Activated CD8-positive, alpha-beta memory T cell treated with anti-CD3 and anti-CD28 coated beads for 4 hours (primary cell): Measurements from ENCODE around the gene AGAP3.
A peak's percentile ranks its signal among the peaks of the same experiment; 100 is the strongest.
"Not testable (repeated sequence)": the region's sequence is repeated elsewhere in the genome, so short reads cannot be mapped to it uniquely, and the experiment has no call there.

ENCODE experiments used
- DNase-seq, 2 donors: peaks; one replicate each; pipeline ENCODE4 v3.0.0-alpha.2; 2020; ENCODE audit warnings: low read depth in 2 of 2

Gene AGAP3

DNA sequence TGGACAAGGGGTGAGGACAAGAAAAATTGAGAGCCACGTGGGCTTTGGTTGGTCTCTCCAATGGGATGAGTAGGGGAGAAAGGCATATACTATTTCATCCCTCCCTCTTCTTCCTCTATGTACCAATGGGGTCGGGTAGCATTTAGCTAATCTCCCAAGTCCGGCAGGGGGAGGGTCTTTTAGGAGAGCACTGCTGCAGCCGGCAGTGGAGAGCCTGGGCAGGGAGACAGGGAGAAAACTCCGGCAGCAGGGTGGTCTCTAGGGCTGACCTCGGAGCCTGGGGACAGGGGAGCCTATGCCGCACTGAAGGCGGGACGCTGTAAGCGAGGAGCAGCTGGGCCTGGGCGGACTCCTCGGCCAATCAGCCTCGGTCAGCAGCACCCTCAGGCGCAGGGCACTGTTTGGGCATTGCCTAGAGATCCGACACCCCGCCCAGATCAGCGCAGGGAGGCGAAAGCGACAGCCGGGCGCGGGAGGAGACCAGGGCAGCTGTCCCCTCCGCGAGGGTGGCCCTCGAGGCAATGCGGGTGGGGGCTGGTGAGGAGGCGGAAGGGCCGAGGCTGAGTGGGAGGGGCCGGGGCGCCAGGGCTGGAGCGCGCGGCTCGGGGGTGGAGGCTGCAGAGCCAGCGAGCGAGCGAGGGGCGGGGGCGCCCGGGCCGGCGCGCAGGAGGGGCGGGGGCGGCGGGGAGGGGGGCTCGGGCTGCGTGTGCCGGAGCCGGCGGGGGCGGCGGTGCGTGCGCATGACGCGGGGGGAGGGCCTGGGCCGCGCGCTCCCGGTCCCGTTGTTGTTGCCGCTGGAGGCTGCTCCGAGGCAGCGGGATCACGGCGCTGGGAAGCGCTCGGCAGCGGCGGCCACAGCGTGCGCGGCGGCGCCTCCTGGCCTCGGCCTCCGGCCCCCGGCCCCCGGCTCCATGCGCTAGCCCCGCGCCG lies at the start of gene AGAP3:
AGAP3 (plus strand) TSS at position 785 of the 930 bp plus-strand sequence. CDS start 267 bp downstream, outside the sequence.
- DNase-seq: peak in 1 of 2 donors; percentile 20

DNA sequence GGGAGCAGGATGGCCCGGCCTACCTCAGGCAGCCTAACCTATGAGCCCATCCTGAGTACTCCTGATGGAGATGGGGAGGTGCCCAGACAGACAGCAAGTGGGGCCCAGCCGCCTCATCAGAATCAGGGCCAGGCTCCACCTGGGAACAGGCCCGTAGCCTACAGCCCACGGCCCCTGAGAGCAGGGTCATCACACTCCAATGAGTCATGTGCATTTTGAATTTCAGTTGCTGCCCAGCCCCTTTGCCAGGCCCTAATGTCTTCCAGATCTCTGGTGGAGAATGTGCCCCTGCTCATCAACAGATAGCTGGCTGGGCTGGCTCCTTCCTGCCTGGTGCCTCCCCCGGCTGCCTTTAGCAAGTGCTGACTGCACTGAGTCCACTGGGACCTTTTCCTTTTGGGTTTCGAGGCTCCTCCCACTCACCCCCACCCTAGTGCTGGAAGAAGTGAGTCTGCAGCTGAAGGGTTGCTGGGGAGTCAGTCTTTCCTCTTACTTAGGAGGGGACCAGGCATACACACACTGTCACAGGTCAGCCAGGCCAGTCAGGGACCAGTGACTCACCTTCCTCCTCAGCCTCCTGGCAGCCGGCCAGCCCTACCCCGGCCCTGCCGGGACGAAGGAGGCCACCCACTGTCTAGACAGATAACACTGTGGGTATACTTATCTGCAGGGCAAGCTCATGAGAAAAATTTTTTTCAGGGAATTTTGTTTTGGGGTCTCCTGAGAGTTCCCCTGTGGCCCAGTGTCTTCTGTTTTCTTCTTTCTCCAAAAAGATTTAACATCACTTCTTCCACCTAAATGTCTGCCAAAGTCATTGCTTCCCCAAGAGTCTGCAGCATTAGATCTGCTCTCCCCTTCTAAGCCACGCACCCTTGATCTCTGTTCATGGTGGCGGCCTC lies 47.1 kb upstream of the AGAP3 start:
- peak; percentile 53 to 64 for DNase-seq

DNA sequence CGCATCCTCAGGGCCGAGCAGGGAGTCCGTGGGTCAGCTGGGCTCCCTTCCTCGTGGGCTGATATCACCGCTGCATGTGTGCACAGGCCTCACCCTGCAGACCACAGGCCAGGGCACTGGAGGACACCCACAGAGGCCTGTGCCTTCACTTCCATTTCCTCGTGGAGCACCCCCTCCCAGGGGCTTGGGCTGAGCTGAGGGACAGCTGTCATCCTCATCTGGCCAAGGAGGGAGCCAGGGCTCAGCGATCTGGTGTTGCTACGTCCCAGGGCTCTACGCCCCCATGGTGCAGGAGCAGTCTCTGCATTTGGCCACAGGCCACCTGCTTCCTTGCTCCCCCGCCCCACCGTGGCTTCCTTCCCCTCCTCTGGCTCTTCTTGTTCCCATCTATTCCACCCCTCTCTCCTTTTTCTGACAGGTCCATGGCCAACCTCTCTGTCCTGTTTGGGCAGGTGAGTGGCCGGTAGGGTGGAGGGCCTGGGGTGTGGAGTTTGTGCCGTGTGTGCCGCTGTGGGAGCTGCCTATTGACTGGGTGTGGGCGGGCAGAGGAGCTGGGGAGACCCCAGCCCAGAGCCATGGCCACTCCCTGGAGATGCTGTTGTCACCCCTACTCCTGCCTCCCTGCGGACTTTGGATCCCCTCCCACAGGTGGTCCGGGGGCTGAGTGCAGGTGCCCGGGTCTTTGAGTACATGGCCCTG lies 46.3 kb upstream of the AGAP3 start:
- no peak for DNase-seq

DNA sequence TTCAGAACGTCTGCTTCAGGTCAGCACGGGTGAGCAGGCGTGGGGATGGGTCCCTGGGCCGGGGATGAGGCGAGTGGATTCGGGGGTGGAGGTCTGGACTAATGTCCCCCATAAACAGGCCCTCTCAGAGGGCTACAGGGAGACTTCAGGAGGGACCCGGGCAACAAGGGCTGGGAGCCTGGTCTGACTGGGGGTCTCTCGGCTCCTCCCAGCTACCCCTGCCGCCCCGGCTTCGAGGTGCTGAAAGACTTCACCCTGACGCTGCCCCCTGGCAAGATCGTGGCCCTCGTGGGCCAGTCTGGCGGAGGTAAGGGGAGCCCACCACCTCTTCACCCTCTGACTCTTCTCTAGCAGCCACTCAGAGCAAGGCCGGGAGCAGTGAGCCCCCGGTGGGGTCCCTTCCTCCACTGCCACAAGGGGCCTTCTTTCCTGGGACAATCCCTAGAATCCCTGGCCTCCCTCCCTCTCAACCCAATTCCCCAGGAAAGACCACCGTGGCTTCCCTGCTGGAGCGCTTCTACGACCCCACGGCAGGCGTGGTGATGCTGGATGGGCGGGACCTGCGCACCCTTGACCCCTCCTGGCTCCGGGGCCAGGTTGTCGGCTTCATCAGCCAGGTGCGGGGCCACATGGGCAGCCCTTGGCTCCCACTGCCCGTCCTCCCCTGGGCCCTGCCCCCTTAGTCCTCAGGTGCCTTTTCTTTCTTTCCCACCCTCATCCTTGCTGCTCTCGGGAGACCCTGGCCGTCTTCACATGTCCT lies 45.5 kb upstream of the AGAP3 start:
- no peak for DNase-seq

DNA sequence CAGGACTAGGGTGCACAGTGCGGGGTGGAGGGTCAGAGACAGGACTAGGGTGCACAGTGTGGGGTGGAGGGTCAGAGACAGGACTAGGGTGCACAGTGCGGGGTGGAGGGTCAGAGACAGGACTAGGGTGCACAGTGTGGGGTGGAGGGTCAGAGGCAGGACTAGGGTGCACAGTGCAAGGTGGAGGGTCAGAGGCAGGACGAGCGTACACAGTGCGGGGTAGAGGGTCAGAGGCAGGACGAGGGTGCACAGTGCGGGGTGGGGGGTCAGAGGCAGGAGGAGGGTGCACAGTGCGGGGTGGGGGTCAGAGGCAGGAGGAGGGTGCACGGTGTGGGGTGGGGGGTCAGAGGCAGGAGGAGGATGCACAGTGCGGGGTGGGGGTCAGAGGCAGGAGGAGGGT lies 42.8 kb upstream of the AGAP3 start:
- not testable (repeated sequence) for DNase-seq

DNA sequence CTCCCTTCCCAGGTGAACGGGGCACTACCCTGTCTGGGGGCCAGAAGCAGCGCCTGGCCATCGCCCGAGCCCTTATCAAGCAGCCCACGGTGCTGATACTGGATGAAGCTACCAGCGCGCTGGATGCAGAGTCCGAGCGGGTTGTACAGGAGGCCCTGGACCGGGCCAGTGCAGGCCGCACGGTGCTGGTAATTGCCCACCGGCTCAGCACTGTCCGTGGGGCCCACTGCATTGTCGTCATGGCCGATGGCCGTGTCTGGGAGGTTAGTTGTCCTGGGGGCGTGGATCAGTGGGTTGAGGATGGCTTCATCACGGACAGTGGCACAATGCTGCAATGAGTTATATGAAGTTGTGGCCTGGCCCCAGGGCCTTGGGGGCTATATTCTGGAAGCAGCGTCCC lies 42.3 kb upstream of the AGAP3 start:
- DNase-seq: no peak

DNA sequence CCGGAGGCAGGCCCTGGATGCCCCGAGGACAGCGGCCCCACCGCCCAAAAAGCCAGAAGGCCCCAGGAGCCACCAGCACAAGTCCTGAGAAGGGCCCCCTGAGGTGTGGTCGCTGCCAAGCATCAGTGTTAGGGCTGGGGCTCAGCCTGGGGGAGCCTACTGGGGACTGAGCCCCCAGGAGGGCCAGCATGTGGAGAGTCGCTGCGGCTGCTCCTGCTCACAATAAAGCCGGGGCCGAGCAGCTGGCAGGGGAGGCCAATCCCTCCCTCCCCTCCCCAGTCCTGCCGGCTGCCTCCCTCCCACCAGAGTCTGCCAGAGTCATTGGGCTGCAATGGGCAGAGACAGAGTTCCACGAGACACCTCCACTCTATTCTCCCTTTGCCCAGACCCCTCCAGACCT lies 41.0 kb upstream of the AGAP3 start:
- DNase-seq: no peak

DNA sequence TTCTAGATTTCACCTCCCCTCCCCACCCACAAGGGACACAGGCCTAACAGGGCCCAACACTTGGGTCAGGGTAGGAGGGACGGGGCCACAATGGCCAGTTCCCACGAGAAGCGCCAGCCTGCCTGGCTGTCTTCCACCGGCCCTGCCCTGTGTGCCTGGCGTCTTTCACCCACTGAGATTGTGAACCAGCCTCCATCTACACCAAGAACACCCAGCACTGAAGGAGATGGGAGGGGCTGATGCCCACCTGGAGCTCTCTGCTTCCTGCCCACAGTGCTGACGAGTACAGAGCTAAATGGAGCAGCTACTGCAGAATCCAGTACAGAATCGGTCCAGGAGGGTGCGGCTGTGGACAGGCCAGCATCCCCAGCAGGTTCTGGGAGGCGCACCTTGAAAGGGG lies 40.3 kb upstream of the AGAP3 start:
- no peak for DNase-seq

DNA sequence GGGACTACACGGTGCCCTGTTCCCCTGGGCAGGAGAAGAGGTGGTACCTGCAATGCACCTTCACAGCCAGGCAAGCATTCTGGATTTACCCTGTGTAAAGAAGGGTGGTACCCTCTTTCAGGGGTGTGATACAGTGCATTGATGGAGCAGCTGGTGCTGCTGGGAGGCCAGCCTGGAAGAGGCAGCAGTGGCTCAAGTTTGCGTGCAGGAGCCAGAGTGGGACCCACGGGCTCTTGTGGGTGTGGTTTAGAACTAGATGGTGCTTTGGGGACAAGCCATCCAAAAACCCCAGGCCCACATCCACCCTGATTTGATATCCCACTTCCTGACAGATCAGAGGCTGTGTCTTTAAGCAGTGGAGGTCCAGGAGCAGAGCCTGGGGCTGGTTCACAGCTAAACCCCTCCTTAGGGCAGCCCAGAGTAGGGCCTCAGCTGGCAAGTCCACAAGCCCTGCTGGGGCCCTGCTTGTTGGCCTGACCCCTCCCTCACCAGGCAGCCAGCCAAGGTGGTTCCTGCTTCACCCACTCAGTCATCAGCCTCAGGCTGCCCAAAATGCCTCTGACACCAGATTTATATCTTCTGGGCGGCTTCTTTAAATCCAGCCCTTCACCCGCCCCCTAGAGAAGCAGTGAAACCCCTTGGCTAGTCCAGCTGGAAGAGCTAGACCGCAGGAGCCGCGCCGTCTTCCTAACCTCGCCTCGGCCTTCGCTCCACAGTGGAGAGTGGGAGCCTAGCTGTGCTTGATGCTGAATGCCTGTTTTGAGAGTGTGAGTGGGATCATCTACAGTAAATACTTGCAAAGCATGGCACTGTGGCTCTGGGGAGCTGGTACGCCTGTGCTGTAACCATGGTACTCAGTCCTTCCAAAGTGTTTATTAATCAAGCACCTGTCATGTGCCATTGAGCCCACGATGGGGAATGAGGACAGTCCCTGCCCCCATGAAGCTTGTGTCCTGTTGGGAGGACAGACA lies 39.4 kb upstream of the AGAP3 start:
- no peak for DNase-seq

DNA sequence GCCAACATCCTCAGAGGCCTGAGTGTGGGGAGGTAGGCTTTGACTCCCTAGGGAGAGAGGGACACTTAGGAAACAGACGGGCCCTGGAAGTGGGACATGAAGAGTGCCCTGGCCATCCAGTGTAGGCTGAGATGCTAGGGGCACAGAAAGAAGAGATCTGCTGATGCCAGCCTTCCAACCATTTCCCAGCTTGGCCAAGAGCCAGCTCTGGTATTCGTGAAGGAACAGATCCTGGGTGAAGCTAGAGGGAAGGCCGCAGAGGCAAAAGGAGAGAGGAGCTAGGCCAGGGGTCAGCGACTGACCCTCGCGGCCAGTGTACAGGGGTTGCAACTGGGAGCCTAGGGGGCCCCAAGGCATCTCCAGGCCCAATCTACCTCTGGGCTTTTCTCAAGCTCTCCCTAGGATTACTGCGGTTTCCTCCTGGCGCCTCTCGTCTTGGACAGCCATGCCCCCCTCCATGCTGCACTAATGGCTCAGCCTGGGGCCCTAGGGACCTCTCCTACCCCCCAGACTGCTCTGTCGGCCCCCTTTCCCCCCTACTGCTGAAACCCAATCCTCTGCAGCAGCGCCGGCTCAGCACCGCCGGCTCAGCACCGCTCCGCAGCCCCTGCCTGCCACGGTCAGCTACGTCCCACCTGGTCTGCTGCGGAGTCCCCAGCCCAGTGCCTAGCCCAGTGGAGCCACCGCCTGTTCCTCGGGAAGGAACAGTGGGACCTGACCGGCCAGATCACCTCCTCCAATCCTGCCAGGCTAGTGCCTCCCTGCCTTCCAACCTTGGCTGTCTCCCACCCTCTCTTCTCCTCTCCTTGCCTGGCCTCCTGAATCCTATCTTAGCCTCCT lies 38.1 kb upstream of the AGAP3 start, which contains the start of gene ASIC3:
ASIC3 (plus strand) TSS at position 556 of the 840 bp plus-strand sequence. CDS start 355 bp downstream, outside the sequence.
- no peak for DNase-seq

DNA sequence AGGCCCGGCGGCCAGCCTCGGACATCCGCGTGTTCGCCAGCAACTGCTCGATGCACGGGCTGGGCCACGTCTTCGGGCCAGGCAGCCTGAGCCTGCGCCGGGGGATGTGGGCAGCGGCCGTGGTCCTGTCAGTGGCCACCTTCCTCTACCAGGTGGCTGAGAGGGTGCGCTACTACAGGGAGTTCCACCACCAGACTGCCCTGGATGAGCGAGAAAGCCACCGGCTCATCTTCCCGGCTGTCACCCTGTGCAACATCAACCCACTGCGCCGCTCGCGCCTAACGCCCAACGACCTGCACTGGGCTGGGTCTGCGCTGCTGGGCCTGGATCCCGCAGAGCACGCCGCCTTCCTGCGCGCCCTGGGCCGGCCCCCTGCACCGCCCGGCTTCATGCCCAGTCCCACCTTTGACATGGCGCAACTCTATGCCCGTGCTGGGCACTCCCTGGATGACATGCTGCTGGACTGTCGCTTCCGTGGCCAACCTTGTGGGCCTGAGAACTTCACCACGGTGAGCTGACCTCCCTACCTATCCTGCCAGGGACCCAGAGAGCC lies 37.3 kb upstream of the AGAP3 start:
- no peak for DNase-seq

DNA sequence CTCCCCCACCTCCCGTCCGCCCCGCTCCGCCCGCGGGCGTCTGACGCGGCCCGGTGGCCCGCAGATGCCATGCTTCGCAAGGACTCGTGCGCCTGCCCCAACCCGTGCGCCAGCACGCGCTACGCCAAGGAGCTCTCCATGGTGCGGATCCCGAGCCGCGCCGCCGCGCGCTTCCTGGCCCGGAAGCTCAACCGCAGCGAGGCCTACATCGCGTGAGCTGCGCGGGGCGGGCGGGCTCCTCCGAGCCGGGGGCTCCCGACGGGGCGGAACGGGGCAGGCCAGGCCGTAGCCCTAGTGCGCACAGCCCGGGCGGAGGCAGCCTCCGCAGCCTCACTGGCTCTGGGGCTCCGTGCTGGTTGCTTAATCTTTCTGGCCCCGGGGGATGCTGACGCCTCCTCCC lies 35.2 kb upstream of the AGAP3 start:
- no peak for DNase-seq

DNA sequence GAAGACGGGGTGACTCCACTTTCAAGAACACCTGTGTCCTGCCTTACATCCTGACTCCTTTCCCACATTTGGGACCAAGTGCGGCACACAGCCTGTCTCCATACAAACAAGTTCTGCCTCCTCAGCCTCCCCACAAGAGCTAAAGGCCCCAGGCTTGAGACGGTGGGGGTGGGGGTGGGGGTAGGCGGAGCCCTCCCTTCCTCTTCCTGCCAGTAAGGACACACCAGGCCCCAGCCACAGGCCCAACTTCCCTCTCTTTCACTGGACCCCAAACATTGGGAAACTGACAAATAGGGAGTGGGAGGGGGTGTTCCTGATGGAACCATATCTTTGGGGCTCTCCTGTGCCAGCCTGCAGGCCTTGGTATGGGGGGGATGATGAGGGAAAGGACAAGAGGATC lies 33.2 kb upstream of the AGAP3 start:
- DNase-seq: no peak

DNA sequence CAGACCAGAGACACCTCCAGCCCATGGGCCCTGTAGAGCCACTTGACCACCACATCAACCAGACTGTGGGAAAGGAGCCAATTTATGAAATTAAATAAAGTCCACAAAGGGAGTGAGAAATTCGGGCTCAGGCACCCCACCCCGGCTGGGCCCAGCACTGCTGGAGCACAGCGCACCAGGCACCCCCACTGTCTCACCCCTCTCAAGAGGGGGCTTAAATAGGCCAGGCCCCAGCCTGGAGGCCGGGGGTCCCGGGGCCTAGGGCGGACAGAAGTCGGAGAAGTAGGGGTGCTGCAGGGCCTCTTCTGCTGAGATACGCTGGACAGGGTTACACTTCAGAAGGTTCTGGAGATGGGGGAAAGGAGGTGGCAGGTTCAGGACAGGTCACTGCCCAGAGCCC lies 32.5 kb upstream of the AGAP3 start:
- no peak for DNase-seq

DNA sequence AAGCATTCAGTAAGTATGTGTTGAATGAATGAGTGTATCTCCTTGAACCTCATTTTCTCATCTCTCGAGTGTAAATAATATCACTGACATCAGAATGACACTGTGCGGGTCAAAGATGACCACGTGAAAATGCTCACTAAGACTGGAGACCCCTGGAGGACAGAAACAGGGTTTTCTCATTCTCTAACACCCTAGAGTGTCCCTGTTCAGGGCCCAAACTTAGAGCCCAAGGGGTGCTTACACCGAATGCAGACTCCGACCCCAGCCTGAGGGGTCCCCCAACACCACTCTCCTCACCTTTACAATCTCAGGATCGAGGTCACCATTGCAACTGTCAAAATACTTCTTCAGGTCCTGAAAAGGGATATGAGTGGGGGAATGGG lies 30.0 kb upstream of the AGAP3 start:
- DNase-seq: no peak

DNA sequence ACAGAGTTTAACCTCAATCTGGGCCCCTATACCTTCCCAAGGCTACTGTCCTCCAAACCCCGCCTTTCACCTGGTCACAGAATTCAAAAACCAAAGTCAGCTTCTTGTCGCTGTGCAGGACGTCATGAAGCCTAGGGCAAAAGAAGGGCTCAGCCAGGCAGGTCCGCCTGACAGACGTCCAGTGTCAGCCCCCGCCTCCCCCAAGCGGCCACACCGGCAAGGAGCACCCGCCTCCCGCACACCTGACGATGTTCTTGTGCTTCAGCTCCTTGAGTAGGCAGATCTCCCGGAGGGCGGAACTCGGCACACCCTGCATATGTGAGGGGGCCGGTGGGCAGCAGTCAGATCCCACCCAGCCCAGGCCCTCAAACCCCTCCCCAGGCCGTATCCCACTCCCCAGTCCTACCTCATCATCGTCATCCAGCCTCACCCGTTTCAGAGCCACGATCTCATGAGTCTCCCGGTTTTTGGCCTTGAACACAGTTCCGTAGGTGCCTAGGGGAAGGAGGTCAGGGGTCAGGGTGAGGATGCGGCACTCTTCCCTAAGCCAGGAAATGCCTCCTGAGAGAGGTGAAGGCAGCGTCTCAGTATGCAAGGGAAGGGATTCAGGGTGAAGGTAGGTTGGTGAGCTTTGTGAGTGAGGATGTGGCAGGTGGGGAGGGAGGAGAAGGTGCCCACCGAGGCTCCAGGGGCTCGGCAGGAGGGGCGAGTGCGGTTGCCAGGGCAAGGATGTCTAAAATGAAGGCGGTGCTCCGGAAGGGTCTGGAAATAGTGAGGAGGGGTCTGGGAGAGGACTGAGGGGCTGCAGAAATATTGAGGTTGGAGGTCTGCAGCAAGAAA lies 29.4 kb upstream of the AGAP3 start:
- no peak for DNase-seq

DNA sequence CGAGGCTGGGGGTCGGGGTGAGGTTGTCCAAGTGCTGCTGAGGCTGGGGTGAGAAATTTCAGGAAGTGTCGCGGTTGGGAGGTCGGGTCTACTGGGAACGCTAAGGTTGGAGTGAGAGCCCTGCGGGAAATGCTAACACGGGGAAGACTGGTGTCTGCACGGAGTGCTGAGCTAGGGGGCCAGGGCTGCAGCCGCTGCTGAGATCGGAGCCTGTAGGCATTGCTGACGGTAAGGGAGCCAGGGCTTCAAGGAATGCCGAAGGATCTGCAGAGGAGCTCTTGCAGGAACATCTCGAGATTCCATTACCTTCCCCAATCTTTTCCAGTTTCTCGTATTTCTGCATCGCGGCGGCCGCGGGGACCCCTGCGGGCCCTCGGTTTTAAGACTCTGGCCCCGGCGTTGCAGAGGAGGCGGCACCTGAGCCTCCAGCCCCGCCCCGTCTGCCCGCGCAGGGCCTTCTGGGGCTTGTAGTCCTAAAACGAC lies 28.7 kb upstream of the AGAP3 start, which contains the start of gene CDK5:
CDK5 (minus strand) TSS at position 392 of the 483 bp plus-strand sequence; CDS start at position 343, 49 bp downstream.
- DNase-seq: no peak
